Stimulated activated naive CD8-positive, alpha-beta T cell treated with anti-CD3 and anti-CD28 coated beads, Interleukin-15, amount 100 ng/mL, for 72 hours (primary cell): Measurements from ENCODE around the gene CAPN12.
A peak's percentile ranks its signal among the peaks of the same experiment; 100 is the strongest.

ENCODE experiments used
- ATAC-seq: fragments of 150-1000 bp; cut with Tn5 transposase; 2 replicates; pipeline ENCODE4 v1.10.0; 2021; ENCODE audit warnings: mild to moderate bottlenecking, moderate library complexity
- DNase-seq, 2 donors: peaks; one replicate each; pipeline ENCODE4 v3.0.0; 2021 to 2022
- H3K27ac Mint-ChIP-seq, 2 donors: one replicate each; pipeline ENCODE4 v1.8.0; 2022; ENCODE audit warnings: mild to moderate bottlenecking in 2 of 2, mixed read lengths in 2 of 2, moderate library complexity in 2 of 2
- H3K27me3 Mint-ChIP-seq: one replicate; pipeline ENCODE4 v1.8.0; 2022; ENCODE audit warnings: mixed read lengths
- H3K4me1 Mint-ChIP-seq: one replicate; pipeline ENCODE4 v1.8.0; 2022; ENCODE audit warnings: mild to moderate bottlenecking, mixed read lengths
- H3K4me3 Mint-ChIP-seq, 2 donors: one replicate each; pipeline ENCODE4 v1.8.0; 2022; ENCODE audit warnings: mild to moderate bottlenecking in 2 of 2, mixed read lengths in 2 of 2, moderate library complexity in 1 of 2
- H3K9me3 Mint-ChIP-seq, 2 donors: one replicate each; pipeline ENCODE4 v1.8.0; 2022; ENCODE audit warnings: mixed read lengths in 2 of 2

CAPN12 gene

GRCh38 chr19:38692458-38693379, 51.6 kb downstream of the CAPN12 start:
- Mint-ChIP-seq H3K9me3 (no peaks in the 10 kb centered on the region), H3K27me3 (no peaks in the 10 kb centered on the region), H3K27ac (peak overlapping the region in 1 of 2 donors; percentile 34), H3K4me1 (peaks cover 57% of the 10 kb centered on the region), H3K4me3 (no peak overlapping the region)
- DNase-seq (no peak), ATAC-seq (no peak)

GRCh38 chr19:38691938-38692457, 52.3 kb downstream of the CAPN12 start:
- DNase-seq (no peak), ATAC-seq (no peak)
- Mint-ChIP-seq H3K4me1 (peaks cover 57% of the 10 kb centered on the region), H3K4me3 (no peak overlapping the region), H3K27ac (peak overlapping the region in 1 of 2 donors; percentile 34), H3K27me3 (no peaks in the 10 kb centered on the region), H3K9me3 (no peaks in the 10 kb centered on the region)

GRCh38 chr19:38690832-38691231, 53.4 kb downstream of the CAPN12 start:
- H3K27me3 Mint-ChIP-seq, result no peaks in the 10 kb centered on the region
- H3K27ac Mint-ChIP-seq, result peak overlapping the region in 1 of 2 donors; percentile 54
- H3K4me3 Mint-ChIP-seq, result no peak overlapping the region
- DNase-seq, result no peak
- no peaks in the 10 kb centered on the region for H3K9me3 Mint-ChIP-seq
- H3K4me1 Mint-ChIP-seq, result peaks cover 60% of the 10 kb centered on the region
- no peak for ATAC-seq

GRCh38 chr19:38690146-38690545, 54.1 kb downstream of the CAPN12 start:
- Mint-ChIP-seq H3K27ac (no peak overlapping the region), H3K4me3 (no peak overlapping the region), H3K4me1 (peaks cover 61% of the 10 kb centered on the region), H3K9me3 (no peaks in the 10 kb centered on the region), H3K27me3 (no peaks in the 10 kb centered on the region)
- no peak for DNase-seq
- ATAC-seq, result no peak

GRCh38 chr19:38687837-38688378, 56.4 kb downstream of the CAPN12 start:
- H3K27ac Mint-ChIP-seq, result peak overlapping the region in 1 of 2 donors; percentile 52
- H3K4me3 Mint-ChIP-seq, result no peak overlapping the region

GRCh38 chr19:38686530-38686888, 57.8 kb downstream of the CAPN12 start:
- H3K9me3 Mint-ChIP-seq, result peaks cover 5 to 7% of the 10 kb centered on the region in 2 donors
- ATAC-seq, result peak; percentile 86
- H3K4me3 Mint-ChIP-seq, result peak overlapping the region; percentile 67 to 72
- peaks cover 57% of the 10 kb centered on the region for H3K4me1 Mint-ChIP-seq
- peaks cover 14% of the 10 kb centered on the region for H3K27me3 Mint-ChIP-seq
- DNase-seq, result peak in 1 of 2 donors; percentile 49
- peak overlapping the region; percentile 87 to 92 for H3K27ac Mint-ChIP-seq

More at GRCh38 chr19:38687837-38688378, 56.4 kb downstream of the CAPN12 start:
- DNase-seq (no peak), ATAC-seq (no peak)
- H3K9me3 Mint-ChIP-seq, result peaks cover under 1 to 1% of the 10 kb centered on the region in 2 donors
- H3K4me1 Mint-ChIP-seq, result peaks cover 61% of the 10 kb centered on the region
- H3K27me3 Mint-ChIP-seq, result peaks cover 8% of the 10 kb centered on the region

GRCh38 chr19:38685666-38686529, 58.4 kb downstream of the CAPN12 start:
- Mint-ChIP-seq H3K27ac (peak overlapping the region; percentile 68 to 92), H3K4me3 (peak overlapping the region; percentile 67 to 72), H3K27me3 (peaks cover 14% of the 10 kb centered on the region), H3K4me1 (peaks cover 63% of the 10 kb centered on the region), H3K9me3 (peaks cover 5 to 7% of the 10 kb centered on the region in 2 donors)
- no peak for DNase-seq
- ATAC-seq, result peak; percentile 47

- DNase-seq (no peak), ATAC-seq (no peak)
- Mint-ChIP-seq H3K27ac (peak overlapping the region in 1 of 2 donors; percentile 43), H3K9me3 (peaks cover 5 to 7% of the 10 kb centered on the region in 2 donors), H3K4me3 (peak overlapping the region; percentile 67 to 72), H3K27me3 (peaks cover 14% of the 10 kb centered on the region), H3K4me1 (peaks cover 68% of the 10 kb centered on the region)
These were observed 59.2 kb downstream of the CAPN12 start for GRCh38 chr19:38684862-38685665.

GRCh38 chr19:38684078-38684861, 60.0 kb downstream of the CAPN12 start:
- peak; percentile 73 for ATAC-seq
- DNase-seq, result peak in 1 of 2 donors; percentile 23
- H3K27ac Mint-ChIP-seq, result peak overlapping the region in 1 of 2 donors; percentile 43
- H3K4me1 Mint-ChIP-seq, result peaks cover 74% of the 10 kb centered on the region
- H3K27me3 Mint-ChIP-seq, result peaks cover 14% of the 10 kb centered on the region
- peaks cover 5 to 7% of the 10 kb centered on the region in 2 donors for H3K9me3 Mint-ChIP-seq
- peak overlapping the region; percentile 28 to 51 for H3K4me3 Mint-ChIP-seq

- Mint-ChIP-seq H3K4me3 (peak overlapping the region in 1 of 2 donors; percentile 9), H3K4me1 (peaks cover 74% of the 10 kb centered on the region), H3K27ac (no peak overlapping the region), H3K27me3 (peaks cover 14% of the 10 kb centered on the region), H3K9me3 (peaks cover 5 to 7% of the 10 kb centered on the region in 2 donors)
- peak; percentile 65 for ATAC-seq
- DNase-seq, result peak in 1 of 2 donors; percentile 42
These were observed 60.7 kb downstream of the CAPN12 start for GRCh38 chr19:38683393-38684077.

GRCh38 chr19:38682872-38683392, 61.3 kb downstream of the CAPN12 start:
- ATAC-seq (no peak), DNase-seq (no peak)
- Mint-ChIP-seq H3K9me3 (peaks cover 5 to 7% of the 10 kb centered on the region in 2 donors), H3K4me3 (peak overlapping the region in 1 of 2 donors; percentile 9), H3K4me1 (peaks cover 74% of the 10 kb centered on the region), H3K27me3 (peaks cover 14% of the 10 kb centered on the region), H3K27ac (no peak overlapping the region)

GRCh38 chr19:38682195-38682867, 61.9 kb downstream of the CAPN12 start:
- H3K27me3 Mint-ChIP-seq, result peaks cover 14% of the 10 kb centered on the region
- H3K4me1 Mint-ChIP-seq, result peaks cover 72% of the 10 kb centered on the region
- no peak for DNase-seq
- no peak overlapping the region for H3K4me3 Mint-ChIP-seq
- H3K27ac Mint-ChIP-seq, result no peak overlapping the region
- ATAC-seq, result no peak
- peaks cover 5 to 7% of the 10 kb centered on the region in 2 donors for H3K9me3 Mint-ChIP-seq
